ENCODE data around the gene SKI. TPM values are rescaled to one million over a fixed set of nuclear protein-coding genes. Genes with fewer than 3 reads are reported as not detected.

Gene SKI
- total RNA-seq, 3 donors from 2014 or later = 26.8 to 86.6 (median 29.0) TPM

GRCh38 chr1:2334883-2335534 is 106.9 kb downstream of the SKI start:
- no peaks in the 10 kb centered on the region for H3K36me3 ChIP-seq (ENCODE audit: low read depth)
- intact Hi-C loops (cut with DNase I, micrococcal nuclease) = no loop called here
- H3K9me3 ChIP-seq = no peaks in the 10 kb centered on the region
- no peak for DNase-seq
- no peaks in the 10 kb centered on the region for H3K4me1 ChIP-seq (ENCODE audit: low read depth)
- no peak overlapping the region for H3K4me3 ChIP-seq
- no peak for ATAC-seq
- TF ChIP-seq CTCF (IDR thresholded peaks at IDR 0.05) = no peak

GRCh38 chr1:2335721-2336455 is 107.8 kb downstream of the SKI start:
- H3K4me3 ChIP-seq = no peak overlapping the region
- H3K4me1 ChIP-seq (ENCODE audit: low read depth) = no peaks in the 10 kb centered on the region
- no peak for TF ChIP-seq CTCF (IDR thresholded peaks at IDR 0.05)
- H3K9me3 ChIP-seq = no peaks in the 10 kb centered on the region
- DNase-seq = no peak
- no peak for ATAC-seq
- H3K36me3 ChIP-seq (ENCODE audit: low read depth) = no peaks in the 10 kb centered on the region
- intact Hi-C loops (cut with DNase I, micrococcal nuclease) = no loop called here

DNA sequence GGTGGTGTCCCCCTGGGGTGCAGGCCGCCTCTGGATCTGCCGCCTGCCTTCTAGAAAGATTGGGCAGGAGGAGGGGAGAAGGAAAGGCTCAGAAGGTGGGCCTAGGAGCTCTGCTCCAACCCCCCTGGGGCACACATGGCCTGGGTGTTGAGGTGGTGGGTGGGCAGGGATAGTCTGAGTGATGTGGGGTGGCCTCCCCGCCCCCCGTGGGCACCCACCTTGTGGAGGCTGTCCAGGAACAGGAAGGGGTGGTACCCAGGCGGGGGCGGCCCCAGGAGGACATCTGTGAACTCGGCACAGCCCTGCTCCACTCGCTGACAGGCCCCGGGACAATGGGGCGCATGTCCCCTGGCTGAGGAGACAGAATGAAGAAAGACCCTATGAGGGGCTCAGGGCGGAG is 108.4 kb downstream of the SKI start:
- DNase-seq = no peak
- no peak for TF ChIP-seq CTCF (IDR thresholded peaks at IDR 0.05)
- intact Hi-C loops (cut with DNase I, micrococcal nuclease) = no loop called here
- Histone ChIP-seq H3K36me3 (ENCODE audit: low read depth) (no peaks in the 10 kb centered on the region), H3K9me3 (no peaks in the 10 kb centered on the region), H3K4me1 (ENCODE audit: low read depth) (no peaks in the 10 kb centered on the region), H3K4me3 (no peak overlapping the region)
- no peak for ATAC-seq

- intact Hi-C loops (cut with DNase I, micrococcal nuclease) = no loop called here
- no peak for ATAC-seq
- TF ChIP-seq CTCF (IDR thresholded peaks at IDR 0.05) = no peak
These were observed 109.0 kb downstream of the SKI start for GRCh38 chr1:2337081-2337480.

DNA sequence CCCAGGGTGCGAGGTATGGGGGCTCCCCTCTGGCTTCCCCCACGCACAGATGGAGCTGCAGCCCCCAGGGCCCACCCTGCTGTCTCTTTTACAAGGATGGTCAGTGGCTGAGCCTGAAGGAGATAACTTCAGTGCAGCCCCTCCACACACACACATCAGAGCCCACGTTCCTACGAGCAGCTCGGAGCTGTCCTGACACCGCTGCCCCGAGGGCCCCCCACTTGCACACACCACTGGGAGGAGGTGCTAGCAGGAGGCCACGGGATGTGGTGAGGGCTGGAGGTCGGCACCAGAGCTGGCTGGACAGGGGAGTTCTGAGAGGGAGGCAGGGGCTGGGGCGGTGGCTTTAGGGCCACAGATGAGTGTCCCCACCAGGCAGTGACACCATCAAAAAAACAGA is 109.4 kb downstream of the SKI start:
- ATAC-seq (no peak), DNase-seq (no peak)
- no peaks in the 10 kb centered on the region for H3K4me1 ChIP-seq (ENCODE audit: low read depth)
- no peak for TF ChIP-seq CTCF (IDR thresholded peaks at IDR 0.05)
- no peaks in the 10 kb centered on the region for H3K36me3 ChIP-seq (ENCODE audit: low read depth)
- H3K4me3 ChIP-seq = no peak overlapping the region
- intact Hi-C loops (cut with DNase I, micrococcal nuclease) = no loop called here
- no peaks in the 10 kb centered on the region for H3K9me3 ChIP-seq

More at GRCh38 chr1:2337081-2337480, 109.0 kb downstream of the SKI start:
- DNase-seq = no peak
- H3K4me3 ChIP-seq = no peak overlapping the region
- H3K9me3 ChIP-seq = no peaks in the 10 kb centered on the region
- no peaks in the 10 kb centered on the region for H3K36me3 ChIP-seq (ENCODE audit: low read depth)
- no peaks in the 10 kb centered on the region for H3K4me1 ChIP-seq (ENCODE audit: low read depth)

Data from mucosa of descending colon (tissue), 3 donors.